ENCODE measurements around the gene TMEM240.
"Not testable (repeated sequence)": the region's sequence is repeated elsewhere in the genome, so short reads cannot be mapped to it uniquely, and the experiment has no call there.

TMEM240 gene

DNA sequence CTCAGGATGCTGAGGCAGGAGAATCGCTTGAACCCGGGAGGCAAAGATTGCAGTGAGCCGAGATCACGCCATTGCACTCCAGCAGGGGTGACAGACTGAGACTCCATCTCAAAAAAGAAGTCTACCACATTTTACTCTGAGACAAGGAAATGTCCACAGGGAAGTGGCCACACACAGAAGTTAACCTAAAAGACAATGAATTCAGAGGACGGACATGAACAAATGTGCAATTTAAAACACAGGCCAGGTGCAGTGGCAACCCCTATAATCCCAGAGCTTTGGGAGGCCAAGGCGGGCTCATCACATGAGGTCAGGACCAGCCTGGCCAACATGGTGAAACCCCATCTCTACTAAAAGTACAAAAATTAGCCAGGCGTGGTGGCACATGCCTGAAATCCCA, 17.3 kb upstream of the TMEM240 start:
- DNase-seq (ENCODE audit: low read depth in 2 of 2): not testable (repeated sequence)

DNA sequence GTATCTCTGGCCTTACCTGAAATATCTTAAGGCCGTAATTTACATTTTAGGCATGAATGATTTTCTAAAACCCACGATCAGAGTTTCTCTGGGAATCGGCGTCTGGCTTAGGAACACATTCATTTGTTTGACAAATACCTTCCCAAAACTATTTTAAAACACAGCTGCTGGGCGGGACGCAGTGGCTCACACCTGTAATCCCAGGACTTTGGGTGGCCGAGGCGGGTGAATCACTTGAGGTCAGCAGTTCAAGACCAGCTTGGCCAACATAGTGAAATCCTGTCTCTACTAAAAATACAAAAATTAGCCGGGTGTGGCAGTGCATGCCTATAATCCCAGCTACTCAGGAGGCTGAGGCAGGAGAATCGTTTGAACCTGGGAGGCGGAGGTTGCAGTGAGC, 16.5 kb upstream of the TMEM240 start:
- DNase-seq (ENCODE audit: low read depth in 2 of 2): not testable (repeated sequence)

DNA sequence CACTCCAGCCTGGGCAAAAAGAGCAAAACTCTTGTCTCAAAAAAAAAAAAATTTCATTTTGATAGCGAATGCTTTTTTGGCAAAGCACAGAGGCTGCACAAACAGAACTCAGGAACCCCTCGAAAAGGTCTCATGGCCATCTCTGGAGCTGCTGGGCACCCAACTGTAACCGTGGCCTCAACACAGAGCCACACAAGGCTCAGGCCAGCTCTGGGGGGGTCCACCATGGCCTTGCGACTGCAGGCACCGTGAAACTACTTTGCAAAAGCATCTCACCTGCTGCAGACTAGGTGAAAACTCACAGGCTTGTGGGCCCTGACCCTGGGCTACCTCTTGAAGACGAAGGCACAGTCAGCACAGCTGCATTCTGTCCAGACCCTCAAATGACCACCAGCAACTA, 16.1 kb upstream of the TMEM240 start:
- no peak for DNase-seq (ENCODE audit: low read depth in 2 of 2)

DNA sequence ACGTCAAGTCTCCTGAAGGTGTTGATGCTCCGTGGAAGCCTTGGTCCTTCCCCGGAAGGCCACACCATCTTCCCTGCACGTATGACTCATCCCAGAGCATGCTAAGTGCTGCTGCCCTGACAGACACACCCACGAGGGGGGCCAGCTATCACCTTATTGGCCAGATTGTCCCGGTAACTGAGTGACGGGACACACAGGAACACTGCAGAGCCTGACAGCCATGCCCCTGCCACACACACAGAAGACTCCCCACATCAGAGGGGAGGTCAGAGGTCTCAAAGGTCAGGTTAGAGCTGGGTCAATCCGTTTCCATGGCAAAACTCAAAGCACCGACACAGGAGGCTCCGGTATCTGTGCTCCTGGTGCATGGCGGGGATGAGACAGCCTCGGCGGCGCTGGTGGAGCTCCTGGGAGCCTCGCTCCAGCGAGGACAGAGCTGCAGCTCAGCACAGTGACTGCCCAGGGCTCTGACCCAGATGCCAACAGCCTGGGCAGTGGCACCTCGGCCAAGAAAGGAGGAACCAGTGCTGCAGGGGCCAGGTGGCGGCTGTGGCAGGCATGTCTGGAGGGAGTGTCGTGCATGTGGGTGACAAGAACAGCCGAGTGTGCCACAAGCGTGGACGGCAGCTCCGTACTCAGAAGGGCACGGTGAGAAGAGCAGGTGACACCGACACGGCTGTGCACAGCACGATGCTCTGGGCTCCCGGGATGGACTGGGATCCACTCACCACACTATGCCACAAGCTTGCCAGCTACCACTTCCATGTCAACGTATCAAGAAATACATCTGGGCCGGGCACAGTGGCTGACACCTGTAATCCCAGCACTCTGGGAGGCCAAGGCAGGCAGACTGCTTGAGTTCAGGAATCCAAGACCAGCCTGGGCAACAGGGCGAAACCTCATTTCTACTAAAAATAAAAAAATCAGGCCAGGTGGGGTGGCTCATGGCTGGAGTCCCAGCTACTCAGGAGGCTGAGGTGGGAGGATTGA, 14.8 kb upstream of the TMEM240 start:
- no peak for DNase-seq (ENCODE audit: low read depth in 2 of 2)

DNA sequence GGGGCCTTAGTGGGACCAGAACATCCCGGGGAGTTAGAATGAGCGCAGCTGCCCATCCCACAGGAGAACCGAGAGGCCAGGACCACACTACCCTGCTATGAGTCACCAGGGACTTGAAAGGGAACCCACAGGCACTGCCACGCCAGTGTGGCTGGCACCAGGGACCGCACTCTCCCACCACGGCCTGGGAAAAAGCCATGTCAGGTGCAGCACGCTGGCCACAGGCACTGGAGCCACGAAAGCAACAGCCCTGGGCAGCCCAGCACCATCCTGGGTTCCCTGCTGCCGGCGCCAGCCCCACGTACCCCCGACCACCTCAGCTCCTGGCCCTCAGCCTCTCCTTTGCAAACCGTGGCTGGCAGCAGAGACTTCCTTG, 14.1 kb upstream of the TMEM240 start:
- DNase-seq (ENCODE audit: low read depth in 2 of 2): no peak

DNA sequence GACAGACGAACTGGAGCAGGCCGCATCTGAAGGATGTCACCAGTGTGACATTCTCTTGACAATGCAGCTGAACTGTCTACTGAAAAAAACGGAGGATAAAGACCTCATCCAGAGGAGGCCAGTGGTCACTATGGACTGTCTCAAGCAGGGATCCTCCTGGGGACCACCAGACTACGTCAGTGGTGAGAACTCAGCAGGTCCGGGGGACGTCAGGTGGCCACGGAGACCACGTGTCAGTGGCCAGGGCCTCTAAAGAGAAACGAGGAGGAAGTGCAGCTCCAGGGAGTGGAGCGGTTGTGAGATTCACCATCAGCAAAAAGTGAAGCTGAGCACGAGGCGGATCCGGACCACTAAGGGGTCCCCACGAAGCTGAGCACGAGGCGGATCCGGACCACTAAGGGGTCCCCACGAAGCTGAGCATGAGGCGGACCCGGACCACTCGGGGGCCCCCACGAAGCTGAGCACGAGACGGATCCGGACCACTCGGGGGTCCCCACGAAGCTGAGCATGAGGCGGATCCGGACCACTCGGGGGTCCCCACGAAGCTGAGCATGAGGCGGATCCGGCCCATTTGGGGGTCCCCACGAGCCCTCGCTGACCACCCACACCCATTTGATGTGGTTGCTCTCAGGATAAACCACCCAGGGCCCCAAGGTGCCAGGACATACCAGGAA, 13.5 kb upstream of the TMEM240 start:
- DNase-seq (ENCODE audit: low read depth in 2 of 2): no peak

DNA sequence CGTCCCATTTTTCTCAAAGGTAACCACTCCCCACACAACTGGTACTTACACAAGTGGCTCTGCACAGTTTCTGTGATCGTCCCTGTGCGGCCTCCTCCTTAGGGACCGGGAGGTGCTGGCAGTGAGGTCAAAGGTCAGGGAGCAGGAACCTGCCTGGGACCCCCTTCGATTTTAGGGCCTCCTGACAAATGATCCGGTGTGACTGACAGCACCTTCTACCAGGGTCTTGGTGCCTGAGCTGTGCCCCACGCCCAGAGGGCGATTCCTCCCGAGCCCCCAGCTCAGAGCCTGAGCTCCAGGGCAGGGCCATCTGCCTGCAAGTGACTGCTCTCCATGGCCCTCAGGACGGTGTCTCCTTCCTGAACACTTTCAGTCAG, 11.8 kb upstream of the TMEM240 start:
- no peak for DNase-seq (ENCODE audit: low read depth in 2 of 2)

DNA sequence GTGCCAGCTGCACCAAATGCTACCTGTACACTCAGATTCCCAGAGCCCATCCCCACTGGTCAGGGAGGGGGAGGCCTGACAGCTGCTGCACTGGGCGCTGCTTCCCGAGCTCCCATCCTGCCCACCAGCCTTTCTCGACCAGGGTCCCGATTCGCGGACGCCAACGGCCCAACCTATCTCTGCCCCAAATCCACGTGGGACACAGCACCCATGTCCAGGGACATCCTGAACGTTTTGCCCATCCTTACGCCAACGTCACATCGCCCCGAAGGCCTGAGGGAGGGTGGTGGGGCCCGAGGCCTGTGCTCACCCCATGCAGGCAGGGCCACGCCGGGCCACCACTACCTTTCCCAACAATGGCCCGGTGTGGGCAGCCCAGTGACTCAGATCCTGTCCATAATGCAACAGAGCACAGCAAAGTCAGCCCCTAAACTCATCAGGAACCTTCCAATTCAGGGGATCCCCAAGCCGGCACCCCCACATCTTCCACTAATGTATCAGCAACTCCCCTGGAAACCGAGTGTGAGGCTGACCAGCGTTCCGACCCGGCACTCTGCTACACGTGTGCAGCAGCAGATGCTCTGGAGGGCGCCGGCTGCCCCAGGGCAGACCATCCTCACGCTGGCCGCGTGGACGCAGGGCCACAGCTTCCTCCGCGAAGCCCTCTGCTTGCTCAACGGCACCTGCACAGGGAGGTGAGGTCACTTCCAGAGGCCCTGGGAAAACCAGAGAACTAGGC, 11.3 kb upstream of the TMEM240 start:
- no peak for DNase-seq (ENCODE audit: low read depth in 2 of 2)

DNA sequence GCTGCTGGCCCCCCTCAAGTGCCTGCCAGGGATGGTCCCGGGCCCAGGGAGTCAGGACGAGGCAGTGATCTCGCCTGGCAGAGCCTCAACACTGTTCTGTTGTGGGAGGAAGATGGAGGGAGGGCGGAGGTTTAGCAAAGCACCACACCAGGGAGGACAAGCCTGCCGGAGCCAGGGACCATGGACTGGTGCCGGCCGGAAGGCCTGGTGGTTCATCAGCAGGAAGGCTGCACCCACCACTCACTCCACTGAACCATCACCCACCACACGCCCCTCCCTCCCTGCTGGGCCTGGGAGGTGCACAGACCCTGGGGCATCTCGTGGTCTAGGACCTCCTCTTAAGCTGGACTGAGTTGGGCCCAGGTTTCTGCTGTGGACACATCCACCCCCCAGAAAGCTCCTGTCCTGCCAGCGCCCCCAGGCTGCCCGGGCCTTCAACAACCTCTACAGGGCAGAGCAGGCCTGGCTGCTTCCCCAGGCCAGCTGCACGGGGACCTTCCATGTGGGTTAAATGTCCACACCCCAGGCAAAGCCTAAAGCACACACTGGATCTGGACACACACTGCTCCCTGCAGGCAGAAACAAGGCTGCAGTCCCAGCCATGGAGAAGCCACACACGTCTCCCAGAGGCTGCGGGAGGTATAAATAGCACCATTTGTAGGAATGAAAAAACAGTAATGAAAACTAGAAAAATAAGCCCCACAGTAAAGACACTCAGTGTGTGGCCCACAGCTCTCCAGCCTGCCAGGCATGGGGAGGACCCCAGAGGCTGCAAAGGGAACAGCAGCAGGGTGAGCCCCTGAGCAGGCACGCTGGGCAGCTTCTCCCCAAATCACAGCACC, 10.4 kb upstream of the TMEM240 start:
- no peak for DNase-seq (ENCODE audit: low read depth in 2 of 2)

DNA sequence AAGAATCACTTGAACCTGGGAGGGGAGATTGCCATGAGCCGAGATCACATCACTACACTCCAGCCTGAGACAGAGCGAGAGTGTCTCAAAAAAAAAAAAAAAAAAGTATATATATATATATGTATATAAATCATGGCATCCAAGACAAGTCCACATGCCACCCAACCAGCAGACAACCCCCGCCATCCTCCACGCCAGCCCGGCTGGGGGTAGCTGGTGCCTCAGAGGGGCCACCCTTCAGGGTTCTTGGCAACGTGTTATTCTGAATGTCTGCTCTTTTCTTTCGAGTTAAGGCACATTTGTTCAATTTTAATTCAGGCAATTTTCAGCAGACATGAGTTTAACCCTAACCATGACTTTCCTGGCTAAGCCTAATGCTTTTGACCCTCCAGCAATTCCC, 9.7 kb upstream of the TMEM240 start:
- no peak for DNase-seq (ENCODE audit: low read depth in 2 of 2)

DNA sequence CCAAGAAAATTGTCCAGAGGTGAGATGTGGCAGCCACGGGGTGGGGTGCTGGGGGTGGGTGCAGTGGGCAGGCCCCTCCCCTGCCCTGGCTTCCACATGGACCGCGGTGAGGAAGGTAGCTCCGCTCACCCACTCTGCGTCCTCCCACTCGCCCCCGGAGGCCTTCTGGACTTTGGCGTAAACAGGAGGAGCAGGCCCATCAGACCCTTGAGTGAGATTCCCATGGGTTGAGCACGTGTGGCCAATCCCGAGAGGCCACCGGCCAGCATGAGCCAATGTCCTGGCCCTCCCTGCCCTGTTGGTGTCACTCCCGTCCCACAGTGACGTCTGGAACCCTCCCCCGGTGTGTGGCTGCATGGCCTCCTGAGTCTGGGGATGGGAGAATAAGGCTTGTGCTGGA, 8.2 kb upstream of the TMEM240 start:
- DNase-seq (ENCODE audit: low read depth in 2 of 2): no peak

DNA sequence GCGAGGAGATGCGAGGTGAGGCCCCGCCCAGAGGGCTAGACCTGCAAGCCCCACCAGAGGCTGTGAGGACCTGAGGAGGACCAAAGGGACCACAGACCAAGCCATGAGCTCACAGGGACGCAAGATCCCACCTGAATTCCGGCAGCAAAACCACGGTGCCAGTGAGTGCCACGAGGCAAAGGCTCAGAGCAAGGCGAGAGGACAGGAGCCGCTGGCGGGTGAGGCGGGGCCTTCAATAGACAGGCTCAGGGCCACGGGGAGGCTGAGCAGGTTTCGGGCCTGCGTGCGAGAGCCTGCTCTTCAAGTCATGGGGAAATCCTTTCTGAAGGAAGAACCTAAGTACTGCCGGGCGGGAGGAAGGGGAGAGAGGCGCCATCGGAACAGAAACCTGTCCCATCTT, 7.1 kb upstream of the TMEM240 start:
- no peak for DNase-seq (ENCODE audit: low read depth in 2 of 2)

DNA sequence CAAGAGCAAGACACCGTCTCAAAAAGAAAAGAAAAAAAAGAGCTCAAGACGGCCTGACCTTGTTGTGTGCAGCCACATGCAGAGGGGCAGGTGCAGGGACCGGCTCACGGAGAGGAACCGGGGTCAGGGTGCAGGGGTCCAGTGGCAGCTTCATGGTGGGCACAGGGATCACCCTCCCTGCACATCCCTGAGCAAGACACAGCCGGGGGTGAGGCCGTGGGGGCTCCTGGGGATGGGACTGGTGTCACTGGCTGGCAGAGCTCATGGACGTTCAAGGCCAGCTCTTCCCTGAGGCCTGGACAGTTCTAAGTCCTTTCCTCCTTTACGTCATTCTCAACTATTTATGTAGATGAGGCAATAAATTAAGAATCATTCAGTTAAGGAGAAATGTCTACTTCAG, 6.6 kb upstream of the TMEM240 start:
- DNase-seq (ENCODE audit: low read depth in 2 of 2): no peak

DNA sequence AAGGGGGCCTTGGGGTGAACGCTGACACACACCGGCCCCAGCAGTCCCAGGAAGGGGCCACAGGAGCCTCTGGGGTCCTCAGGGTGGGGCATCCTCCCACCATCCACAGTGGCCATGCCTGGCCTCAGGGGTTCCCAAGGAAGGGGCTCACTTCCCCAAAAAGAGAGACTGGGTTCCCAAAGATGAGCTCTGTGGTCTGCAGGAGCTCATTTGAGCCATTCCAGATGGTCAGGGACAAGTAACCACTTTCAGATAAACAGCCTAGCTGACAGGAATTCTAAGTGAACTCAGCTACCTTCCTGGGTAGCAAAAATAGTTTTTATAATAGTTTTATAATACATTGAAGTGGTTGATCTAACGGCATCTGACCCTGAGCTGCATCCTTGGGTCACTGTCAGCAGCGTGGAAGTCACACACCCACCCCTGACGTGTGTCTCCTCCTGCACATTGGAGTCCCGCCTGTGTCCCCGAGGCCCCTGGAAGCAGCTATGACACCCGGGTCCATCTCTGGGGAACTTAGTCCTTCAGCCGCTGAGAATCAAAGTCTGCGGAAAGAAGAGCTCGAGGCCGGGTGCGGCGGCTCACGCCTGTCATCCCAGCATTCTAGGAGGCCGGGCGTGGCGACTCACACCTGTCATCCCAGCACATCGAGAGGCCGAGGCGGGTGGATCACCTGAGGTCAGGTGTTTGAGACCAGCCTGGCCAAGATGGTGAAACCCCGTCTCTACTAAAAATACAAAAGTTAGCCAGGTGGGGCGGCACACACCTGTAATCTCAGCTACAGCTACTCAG, 5.7 kb upstream of the TMEM240 start:
- no peak for DNase-seq (ENCODE audit: low read depth in 2 of 2)

DNA sequence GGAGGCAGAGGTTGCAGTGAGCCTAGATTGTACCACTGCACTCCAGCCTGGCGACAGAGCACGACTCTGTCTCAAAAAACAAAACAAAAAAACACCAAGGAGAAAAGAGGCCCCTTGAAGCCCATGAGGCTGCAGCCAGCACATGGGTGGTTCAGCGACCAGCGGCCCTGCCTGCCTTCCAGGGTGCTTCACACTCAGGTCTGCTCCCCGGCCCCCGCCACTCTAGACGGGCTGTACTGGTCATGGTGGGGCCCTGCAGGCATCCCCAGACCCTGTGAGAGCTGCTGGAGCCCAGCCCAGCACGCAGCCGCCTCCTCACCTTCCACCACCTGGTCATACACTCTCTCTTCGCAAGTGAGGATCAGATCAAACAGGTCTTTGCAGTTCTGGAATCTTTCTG, 4.1 kb upstream of the TMEM240 start:
- DNase-seq (ENCODE audit: low read depth in 2 of 2): no peak

DNA sequence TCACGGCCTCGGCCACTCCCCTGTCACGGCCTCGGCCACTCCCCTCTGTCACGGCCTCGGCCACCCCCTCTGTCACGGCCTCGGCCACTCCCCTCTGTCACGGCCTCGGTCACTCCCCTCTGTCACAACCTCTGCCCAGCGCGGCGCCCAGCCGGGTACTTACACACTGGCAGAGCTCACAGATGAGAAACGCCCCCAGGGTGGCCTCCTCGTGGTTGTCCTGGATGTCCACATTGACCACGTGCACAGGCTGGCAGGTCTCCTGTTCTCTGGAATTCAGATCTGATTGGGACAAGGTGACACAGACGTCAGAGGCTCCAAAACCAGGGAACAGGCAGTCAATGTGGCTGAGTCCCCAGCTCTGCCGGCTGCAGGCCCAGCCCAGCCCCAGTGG, 3.3 kb upstream of the TMEM240 start:
- DNase-seq (ENCODE audit: low read depth in 2 of 2): no peak

DNA sequence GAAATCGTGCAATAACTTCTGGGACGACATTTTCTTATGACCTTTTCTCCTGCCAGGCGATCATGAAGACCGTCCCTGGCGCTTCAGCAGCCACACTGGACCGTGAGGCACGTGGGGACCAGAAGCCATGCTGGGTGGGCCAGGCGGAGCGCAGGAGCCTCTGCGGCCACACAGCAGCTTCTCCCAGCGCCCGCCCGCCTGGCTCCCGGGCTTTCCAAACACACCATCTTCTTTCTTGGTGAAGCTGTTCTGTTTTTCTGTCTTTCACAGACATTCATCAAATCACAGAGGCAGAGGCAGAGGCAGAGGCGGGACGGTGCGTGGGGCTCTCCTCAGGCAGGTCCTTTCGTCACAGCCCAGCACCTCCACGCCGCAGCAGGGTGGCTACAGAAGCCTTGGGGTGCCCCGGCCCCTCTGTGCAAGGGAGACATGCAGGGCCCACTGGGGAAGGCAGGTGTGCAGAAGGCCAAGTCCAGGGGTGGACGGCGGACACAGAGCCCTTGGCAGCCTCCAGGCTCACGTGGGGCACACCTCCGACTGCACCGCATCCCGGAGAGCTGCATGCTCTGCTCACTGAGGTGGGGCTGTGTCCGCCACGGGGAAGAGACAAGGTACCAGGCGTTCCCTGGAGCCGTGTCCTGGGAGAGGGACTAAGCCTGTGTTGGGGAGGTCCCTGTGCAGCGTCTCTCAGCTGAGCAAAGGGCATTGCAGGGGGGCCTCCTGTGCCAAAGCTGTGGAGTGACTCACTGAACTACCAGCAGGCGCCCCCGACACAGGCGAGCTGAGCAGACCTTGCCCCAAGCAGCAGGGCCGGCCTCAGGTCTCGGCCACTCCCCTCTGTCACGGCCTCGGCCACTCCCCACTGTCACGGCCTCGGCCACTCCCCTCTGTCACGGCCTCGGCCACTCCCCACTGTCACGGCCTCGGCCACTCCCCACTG, 2.6 kb upstream of the TMEM240 start:
- DNase-seq (ENCODE audit: low read depth in 2 of 2): no peak

DNA sequence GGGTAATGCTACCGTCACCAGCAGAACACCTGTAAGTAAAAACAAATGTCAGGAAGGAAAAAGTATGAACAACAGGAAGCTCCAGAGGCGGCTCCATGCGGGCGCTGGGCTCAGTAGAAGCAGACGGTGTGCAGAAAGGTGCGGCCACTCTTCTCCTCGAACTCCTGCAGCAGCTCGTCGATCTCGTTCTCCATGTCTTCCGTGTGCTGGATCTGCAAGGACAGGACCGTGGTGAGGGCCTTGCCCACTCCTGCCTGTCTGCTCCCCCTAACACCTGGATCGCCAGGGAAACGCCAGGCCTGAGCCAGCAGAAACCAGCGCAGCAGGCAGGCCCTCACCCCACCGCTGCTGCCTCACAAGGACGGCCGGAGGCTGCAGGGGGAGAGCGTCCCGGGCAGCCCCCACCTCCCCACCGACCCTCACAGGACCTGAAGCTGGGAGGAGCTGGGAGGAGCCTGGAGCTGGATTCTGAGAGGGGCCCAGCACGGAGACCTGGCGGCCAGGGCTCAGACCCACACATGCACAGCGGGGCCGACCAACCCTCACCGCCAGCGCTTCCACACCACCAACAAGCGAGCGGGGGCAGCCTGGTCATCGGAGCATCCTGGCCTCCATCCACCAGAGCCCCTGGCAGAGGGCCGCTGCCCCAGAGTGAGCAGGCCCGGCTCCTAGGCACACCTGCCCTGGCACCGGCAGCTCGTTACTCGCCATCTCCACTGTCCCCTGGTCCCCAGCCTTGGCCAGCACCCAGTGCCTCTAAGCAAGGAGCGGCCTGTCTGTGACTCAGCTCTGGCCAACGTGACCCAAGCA, 1.7 kb upstream of the TMEM240 start:
- DNase-seq (ENCODE audit: low read depth in 2 of 2): no peak
